Suprapubic skin (tissue), 4 donors: ENCODE data around the gene KIF11. TPM values are rescaled to one million over a fixed set of nuclear protein-coding genes. Genes with fewer than 3 reads are reported as not detected.
A peak's percentile ranks its signal among the peaks of the same experiment; 100 is the strongest.
"Not testable (repeated sequence)": the region's sequence is repeated elsewhere in the genome, so short reads cannot be mapped to it uniquely, and the experiment has no call there.

ENCODE experiments used
- DNase-seq, 2 donors: peaks; one replicate each; pipeline ENCODE4 v3.0.0-alpha.2; 2019; ENCODE audit warnings: low spot score in 2 of 2
- H3K27ac ChIP-seq: fragments of 200-600 bp; sonication (generic); one replicate; pipeline ENCODE4 v1.5.1; 2019
- H3K27me3 ChIP-seq: fragments of 200-600 bp; sonication (generic); one replicate; pipeline ENCODE4 v1.5.1; 2019
- H3K36me3 ChIP-seq: fragments of 200-600 bp; sonication (generic); one replicate; pipeline ENCODE4 v1.5.1; 2019
- H3K4me1 ChIP-seq: fragments of 200-600 bp; sonication (generic); one replicate; pipeline ENCODE4 v1.5.1; 2019
- H3K4me3 ChIP-seq: fragments of 200-600 bp; sonication (generic); one replicate; pipeline ENCODE4 v1.5.1; 2019; ENCODE audit warnings: mild to moderate bottlenecking
- H3K9me3 ChIP-seq: fragments of 200-600 bp; sonication (generic); one replicate; pipeline ENCODE4 v1.5.1; 2019
- EP300 ChIP-seq: sonication (generic); formaldehyde crosslinking; IDR thresholded peaks from one replicate; pipeline ENCODE4 v1.6.1; 2017; ENCODE audit warnings: antibody characterized with exemption
- POLR2A ChIP-seq, 2 donors: fragments of 450-650 bp; IDR thresholded peaks; one replicate each; pipeline ENCODE4 v1.6.1; 2017; ENCODE audit warnings: antibody characterized with exemption in 2 of 2, mild to moderate bottlenecking in 2 of 2, moderate library complexity in 2 of 2
- POLR2AphosphoS5 ChIP-seq, 3 donors: sonication (generic); formaldehyde crosslinking; IDR thresholded peaks; one replicate each; pipeline ENCODE4 v1.6.1; 2017; ENCODE audit warnings: antibody characterized with exemption in 3 of 3
- WGBS: methylation state at CpG from one replicate; pipeline ENCODE4 v1.1.5; 2018; 5-methylcytosine and 5-hydroxymethylcytosine counted together
- total RNA-seq, 4 donors: library from RNA; depleted of rRNA; stranded (reverse); fragments of >200 nt; gene quantifications; one replicate each; pipeline ENCODE4 v1.1.0, GENCODE V29; 2016
- TF ChIP-seq, protein P1 (sequence below), 2 donors: fragments of 200-600 bp in 1 of 2; fragments of 450-650 bp in 1 of 2; sonication (generic) in 1 of 2; IDR thresholded peaks; one replicate each; pipeline ENCODE4 v1.5.1; 2016 to 2019; ENCODE audit warnings: antibody characterized with exemption in 2 of 2, mild to moderate bottlenecking in 1 of 2, moderate library complexity in 1 of 2

The KIF11 gene
- total RNA-seq, 4 donors from 2014 or later = 3.1 to 5.4 (median 4.1) TPM

DNA sequence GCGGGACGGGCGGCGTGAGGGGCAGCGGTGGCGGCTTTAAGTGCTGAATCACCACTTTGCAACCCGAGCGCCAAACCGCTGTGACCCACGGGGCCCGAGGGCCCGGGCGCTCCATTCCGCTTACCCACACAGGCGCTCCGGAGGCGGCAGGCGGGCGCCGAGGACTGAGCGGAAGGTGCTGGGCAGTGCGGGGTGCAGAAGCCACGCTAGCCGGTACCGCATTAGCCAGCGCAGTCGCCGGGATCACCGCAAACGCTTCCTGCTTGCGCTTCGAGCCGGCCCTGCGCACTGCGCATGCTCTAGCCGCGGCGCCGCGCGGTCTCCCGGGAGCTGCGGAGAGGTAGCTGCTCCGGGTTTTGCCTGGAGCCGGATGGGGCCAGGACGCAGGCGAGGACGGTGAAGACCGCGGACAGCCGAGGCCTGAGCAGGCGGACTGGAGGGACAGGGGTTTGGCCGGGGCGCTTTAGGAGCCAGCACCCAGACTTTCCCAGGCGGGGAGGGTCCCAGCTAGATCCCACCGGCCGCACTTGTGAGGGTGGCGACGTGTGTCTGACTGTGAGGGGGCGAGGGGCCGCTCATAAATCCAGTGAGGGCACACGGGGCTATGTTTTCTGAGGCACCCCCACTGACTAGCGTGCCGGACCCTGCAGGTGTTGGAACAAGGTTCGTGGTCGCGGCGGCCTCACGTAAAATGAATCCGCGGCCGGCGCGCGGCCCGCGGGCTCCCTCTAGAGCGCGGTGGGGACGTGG lies 19.0 kb upstream of the KIF11 start, which contains the start of gene IDE:
Gene IDE, minus strand, starts transcription at position 296 of the 750 bp plus-strand sequence. Its CDS starts 74 bp downstream, at position 222.
- no peaks in the 10 kb centered on the region for H3K9me3 ChIP-seq
- TF ChIP-seq POLR2AphosphoS5 (IDR thresholded peaks at IDR 0.05) (peak in 1 of 3 donors; percentile 49), EP300 (no peak)
- TF ChIP-seq, protein P1, sequence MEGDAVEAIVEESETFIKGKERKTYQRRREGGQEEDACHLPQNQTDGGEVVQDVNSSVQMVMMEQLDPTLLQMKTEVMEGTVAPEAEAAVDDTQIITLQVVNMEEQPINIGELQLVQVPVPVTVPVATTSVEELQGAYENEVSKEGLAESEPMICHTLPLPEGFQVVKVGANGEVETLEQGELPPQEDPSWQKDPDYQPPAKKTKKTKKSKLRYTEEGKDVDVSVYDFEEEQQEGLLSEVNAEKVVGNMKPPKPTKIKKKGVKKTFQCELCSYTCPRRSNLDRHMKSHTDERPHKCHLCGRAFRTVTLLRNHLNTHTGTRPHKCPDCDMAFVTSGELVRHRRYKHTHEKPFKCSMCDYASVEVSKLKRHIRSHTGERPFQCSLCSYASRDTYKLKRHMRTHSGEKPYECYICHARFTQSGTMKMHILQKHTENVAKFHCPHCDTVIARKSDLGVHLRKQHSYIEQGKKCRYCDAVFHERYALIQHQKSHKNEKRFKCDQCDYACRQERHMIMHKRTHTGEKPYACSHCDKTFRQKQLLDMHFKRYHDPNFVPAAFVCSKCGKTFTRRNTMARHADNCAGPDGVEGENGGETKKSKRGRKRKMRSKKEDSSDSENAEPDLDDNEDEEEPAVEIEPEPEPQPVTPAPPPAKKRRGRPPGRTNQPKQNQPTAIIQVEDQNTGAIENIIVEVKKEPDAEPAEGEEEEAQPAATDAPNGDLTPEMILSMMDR (IDR thresholded peaks at IDR 0.05) = peak; percentile 41 to 89
- H3K36me3 ChIP-seq = peaks cover 5% of the 10 kb centered on the region
- peak within 1 kb of the TSS; percentile 85 for H3K4me3 ChIP-seq
- H3K27me3 ChIP-seq = no peaks in the 10 kb centered on the region
- H3K4me1 ChIP-seq = peaks cover 39% of the 10 kb centered on the region
- H3K27ac ChIP-seq = peak within 1 kb of the TSS; percentile 82
- peak; percentile 88 to 92 for DNase-seq
- 0% methylated on average over 16 of the region's 80 CpGs for WGBS

GRCh38 chr10:92574548-92575261 lies 18.2 kb upstream of the KIF11 start:
- H3K27me3 ChIP-seq = no peaks in the 10 kb centered on the region
- H3K27ac ChIP-seq = peak overlapping the region; percentile 82
- WGBS = 5% methylated on average over 22 of the region's 22 CpGs
- H3K9me3 ChIP-seq = no peaks in the 10 kb centered on the region
- H3K4me1 ChIP-seq = peaks cover 32% of the 10 kb centered on the region
- H3K4me3 ChIP-seq = peak overlapping the region; percentile 85
- TF ChIP-seq POLR2AphosphoS5 (IDR thresholded peaks at IDR 0.05) = no peak
- TF ChIP-seq, protein P1 (IDR thresholded peaks at IDR 0.05) = peak in 1 of 2 donors; percentile 26
- H3K36me3 ChIP-seq = no peaks in the 10 kb centered on the region
- DNase-seq = no peak

- H3K4me3 ChIP-seq = no peak overlapping the region
- no peaks in the 10 kb centered on the region for H3K9me3 ChIP-seq
- H3K4me1 ChIP-seq = peaks cover 28% of the 10 kb centered on the region
- no peaks in the 10 kb centered on the region for H3K27me3 ChIP-seq
- TF ChIP-seq POLR2AphosphoS5 (IDR thresholded peaks at IDR 0.05) (no peak), POLR2A (IDR thresholded peaks at IDR 0.05) (no peak), EP300 (no peak)
- TF ChIP-seq, protein P1 (IDR thresholded peaks at IDR 0.05) = no peak
- no peaks in the 10 kb centered on the region for H3K36me3 ChIP-seq
- no peak overlapping the region for H3K27ac ChIP-seq
- DNase-seq = no peak
Observed at GRCh38 chr10:92575961-92576360, 17.0 kb upstream of the KIF11 start.

GRCh38 chr10:92582347-92582746 lies 10.6 kb upstream of the KIF11 start:
- not testable (repeated sequence) for H3K9me3 ChIP-seq, H3K4me3 ChIP-seq, H3K36me3 ChIP-seq, DNase-seq, H3K27ac ChIP-seq, H3K27me3 ChIP-seq, H3K4me1 ChIP-seq
- 89% methylated on average over 6 of the region's 6 CpGs for WGBS

GRCh38 chr10:92590623-92591549 lies 2.0 kb upstream of the KIF11 start:
- DNase-seq = no peak
- peak overlapping the region; percentile 83 for H3K4me3 ChIP-seq
- peak overlapping the region; percentile 94 for H3K27ac ChIP-seq
- no peaks in the 10 kb centered on the region for H3K27me3 ChIP-seq
- H3K9me3 ChIP-seq = no peaks in the 10 kb centered on the region
- TF ChIP-seq, protein P1 (IDR thresholded peaks at IDR 0.05) = no peak
- no peak for TF ChIP-seq POLR2AphosphoS5 (IDR thresholded peaks at IDR 0.05)
- no peak for TF ChIP-seq POLR2A (IDR thresholded peaks at IDR 0.05)
- TF ChIP-seq EP300 = no peak
- H3K36me3 ChIP-seq = no peaks in the 10 kb centered on the region
- peaks cover 26% of the 10 kb centered on the region for H3K4me1 ChIP-seq
- 50% methylated on average over 19 of the region's 19 CpGs for WGBS
